Measurements from ENCODE around the gene BSG. TPM values are rescaled to one million over a fixed set of nuclear protein-coding genes. Genes with fewer than 3 reads are reported as not detected.
A peak's percentile ranks its signal among the peaks of the same experiment; 100 is the strongest.

Gene BSG
- total and polyA plus RNA-seq, 9 of the 15 experiments (the other 6 are each of a cell fraction or from before 2014, with no cell fraction given), result 4.6 to 495 (median 187) TPM

DNA sequence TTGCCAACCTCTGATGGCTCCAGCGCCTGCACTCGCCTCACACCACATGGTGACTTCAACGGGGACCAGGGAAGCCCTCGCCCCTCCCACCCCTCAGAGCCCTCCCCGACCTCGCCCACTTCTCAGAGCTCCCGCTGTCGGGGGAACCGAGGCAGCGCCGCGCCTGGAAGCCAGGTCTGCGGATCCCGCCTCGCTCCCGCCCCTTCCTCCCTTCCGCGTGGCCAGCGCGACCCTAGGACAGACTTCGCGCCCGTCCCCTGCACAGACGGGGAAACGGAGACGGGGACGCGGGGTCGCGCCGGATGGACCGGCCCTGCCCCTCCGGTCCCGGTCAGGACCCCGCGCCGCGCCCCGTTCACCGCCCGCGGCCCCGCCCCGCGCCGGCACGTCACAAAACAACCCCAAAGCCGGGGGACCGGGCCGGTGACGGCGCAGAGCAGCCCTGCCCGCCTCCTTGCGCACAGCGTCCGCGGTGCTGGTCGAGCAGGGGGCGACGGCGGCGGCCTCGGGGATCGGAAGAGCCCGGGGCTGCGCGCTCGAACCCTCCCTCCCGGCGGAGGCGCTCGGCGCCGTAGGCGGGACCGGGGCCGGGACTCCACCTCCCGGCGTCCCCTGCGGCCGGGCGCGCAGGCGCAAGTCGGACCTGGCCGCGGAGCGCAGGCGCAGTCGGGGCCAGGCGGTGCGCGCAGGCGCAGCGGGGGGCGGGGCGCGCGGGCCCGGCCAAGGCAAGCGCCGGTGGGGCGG, 41.2 kb upstream of the BSG start (continued):
- no peak for TF ChIP-seq ZNF584 (CRISPR knock-in tag; IDR thresholded peaks at IDR 0.05; ENCODE audit: low read depth)
- TF ChIP-seq, protein P1, sequence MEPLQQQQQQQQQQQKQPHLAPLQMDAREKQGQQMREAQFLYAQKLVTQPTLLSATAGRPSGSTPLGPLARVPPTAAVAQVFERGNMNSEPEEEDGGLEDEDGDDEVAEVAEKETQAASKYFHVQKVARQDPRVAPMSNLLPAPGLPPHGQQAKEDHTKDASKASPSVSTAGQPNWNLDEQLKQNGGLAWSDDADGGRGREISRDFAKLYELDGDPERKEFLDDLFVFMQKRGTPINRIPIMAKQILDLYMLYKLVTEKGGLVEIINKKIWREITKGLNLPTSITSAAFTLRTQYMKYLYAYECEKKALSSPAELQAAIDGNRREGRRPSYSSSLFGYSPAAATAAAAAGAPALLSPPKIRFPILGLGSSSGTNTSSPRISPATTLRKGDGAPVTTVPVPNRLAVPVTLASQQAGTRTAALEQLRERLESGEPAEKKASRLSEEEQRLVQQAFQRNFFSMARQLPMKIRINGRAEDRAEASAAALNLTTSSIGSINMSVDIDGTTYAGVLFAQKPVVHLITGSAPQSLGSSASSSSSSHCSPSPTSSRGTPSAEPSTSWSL (CRISPR knock-in tag; IDR thresholded peaks at IDR 0.05; ENCODE audit: borderline replicate concordance), result peak; percentile 9; the same call in 1 of the 2 replicates
- no peak for TF ChIP-seq SIRT6 (IDR thresholded peaks at IDR 0.05; ENCODE audit: low read depth, low read length)
- 0 out of 2 replicates have a peak, but pooled peaks have one; percentile 20 for TF ChIP-seq LCOR (CRISPR knock-in tag; IDR thresholded peaks at IDR 0.05)
- TF ChIP-seq, protein P2, sequence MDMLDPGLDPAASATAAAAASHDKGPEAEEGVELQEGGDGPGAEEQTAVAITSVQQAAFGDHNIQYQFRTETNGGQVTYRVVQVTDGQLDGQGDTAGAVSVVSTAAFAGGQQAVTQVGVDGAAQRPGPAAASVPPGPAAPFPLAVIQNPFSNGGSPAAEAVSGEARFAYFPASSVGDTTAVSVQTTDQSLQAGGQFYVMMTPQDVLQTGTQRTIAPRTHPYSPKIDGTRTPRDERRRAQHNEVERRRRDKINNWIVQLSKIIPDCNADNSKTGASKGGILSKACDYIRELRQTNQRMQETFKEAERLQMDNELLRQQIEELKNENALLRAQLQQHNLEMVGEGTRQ (CRISPR knock-in tag; IDR thresholded peaks at IDR 0.05), result no peak
- TF ChIP-seq GTF2F1 (IDR thresholded peaks at IDR 0.05; ENCODE audit: low read depth, low read length), result no peak
- TF ChIP-seq, protein P3, sequence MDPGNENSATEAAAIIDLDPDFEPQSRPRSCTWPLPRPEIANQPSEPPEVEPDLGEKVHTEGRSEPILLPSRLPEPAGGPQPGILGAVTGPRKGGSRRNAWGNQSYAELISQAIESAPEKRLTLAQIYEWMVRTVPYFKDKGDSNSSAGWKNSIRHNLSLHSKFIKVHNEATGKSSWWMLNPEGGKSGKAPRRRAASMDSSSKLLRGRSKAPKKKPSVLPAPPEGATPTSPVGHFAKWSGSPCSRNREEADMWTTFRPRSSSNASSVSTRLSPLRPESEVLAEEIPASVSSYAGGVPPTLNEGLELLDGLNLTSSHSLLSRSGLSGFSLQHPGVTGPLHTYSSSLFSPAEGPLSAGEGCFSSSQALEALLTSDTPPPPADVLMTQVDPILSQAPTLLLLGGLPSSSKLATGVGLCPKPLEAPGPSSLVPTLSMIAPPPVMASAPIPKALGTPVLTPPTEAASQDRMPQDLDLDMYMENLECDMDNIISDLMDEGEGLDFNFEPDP (CRISPR knock-in tag; IDR thresholded peaks at IDR 0.05), result no peak
- TF ChIP-seq ARNT (IDR thresholded peaks at IDR 0.05), result no peak
- TF ChIP-seq, protein P4, sequence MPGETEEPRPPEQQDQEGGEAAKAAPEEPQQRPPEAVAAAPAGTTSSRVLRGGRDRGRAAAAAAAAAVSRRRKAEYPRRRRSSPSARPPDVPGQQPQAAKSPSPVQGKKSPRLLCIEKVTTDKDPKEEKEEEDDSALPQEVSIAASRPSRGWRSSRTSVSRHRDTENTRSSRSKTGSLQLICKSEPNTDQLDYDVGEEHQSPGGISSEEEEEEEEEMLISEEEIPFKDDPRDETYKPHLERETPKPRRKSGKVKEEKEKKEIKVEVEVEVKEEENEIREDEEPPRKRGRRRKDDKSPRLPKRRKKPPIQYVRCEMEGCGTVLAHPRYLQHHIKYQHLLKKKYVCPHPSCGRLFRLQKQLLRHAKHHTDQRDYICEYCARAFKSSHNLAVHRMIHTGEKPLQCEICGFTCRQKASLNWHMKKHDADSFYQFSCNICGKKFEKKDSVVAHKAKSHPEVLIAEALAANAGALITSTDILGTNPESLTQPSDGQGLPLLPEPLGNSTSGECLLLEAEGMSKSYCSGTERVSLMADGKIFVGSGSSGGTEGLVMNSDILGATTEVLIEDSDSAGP (CRISPR knock-in tag; IDR thresholded peaks at IDR 0.05), result no peak
- TF ChIP-seq, protein P5, sequence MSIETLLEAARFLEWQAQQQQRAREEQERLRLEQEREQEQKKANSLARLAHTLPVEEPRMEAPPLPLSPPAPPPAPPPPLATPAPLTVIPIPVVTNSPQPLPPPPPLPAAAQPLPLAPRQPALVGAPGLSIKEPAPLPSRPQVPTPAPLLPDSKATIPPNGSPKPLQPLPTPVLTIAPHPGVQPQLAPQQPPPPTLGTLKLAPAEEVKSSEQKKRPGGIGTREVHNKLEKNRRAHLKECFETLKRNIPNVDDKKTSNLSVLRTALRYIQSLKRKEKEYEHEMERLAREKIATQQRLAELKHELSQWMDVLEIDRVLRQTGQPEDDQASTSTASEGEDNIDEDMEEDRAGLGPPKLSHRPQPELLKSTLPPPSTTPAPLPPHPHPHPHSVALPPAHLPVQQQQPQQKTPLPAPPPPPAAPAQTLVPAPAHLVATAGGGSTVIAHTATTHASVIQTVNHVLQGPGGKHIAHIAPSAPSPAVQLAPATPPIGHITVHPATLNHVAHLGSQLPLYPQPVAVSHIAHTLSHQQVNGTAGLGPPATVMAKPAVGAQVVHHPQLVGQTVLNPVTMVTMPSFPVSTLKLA (conservative IDR thresholded peaks at IDR 0.05), result peak in 1 of 2 experiments; percentile 76; a peak in 2 of 4 replicates
- no peak for TF ChIP-seq MYNN (IDR thresholded peaks at IDR 0.05)
- TF ChIP-seq MYNN (CRISPR knock-in tag; IDR thresholded peaks at IDR 0.05), result no peak
- TF ChIP-seq, protein P6, sequence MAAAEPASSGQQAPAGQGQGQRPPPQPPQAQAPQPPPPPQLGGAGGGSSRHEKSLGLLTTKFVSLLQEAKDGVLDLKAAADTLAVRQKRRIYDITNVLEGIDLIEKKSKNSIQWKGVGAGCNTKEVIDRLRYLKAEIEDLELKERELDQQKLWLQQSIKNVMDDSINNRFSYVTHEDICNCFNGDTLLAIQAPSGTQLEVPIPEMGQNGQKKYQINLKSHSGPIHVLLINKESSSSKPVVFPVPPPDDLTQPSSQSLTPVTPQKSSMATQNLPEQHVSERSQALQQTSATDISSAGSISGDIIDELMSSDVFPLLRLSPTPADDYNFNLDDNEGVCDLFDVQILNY (CRISPR knock-in tag; IDR thresholded peaks at IDR 0.05), result no peak
- TF ChIP-seq ZNF133 (CRISPR knock-in tag; IDR thresholded peaks at IDR 0.05), result no peak
- peak; percentile 11; the same call in 1 of the 2 replicates for TF ChIP-seq NR4A1 (CRISPR knock-in tag; IDR thresholded peaks at IDR 0.05)
- no peak for TF ChIP-seq NR4A1 (tag; IDR thresholded peaks at IDR 0.05)
- TF ChIP-seq C11orf30 (IDR thresholded peaks at IDR 0.05; ENCODE audit: low read depth), result no peak
- no peak for TF ChIP-seq SRSF1 (IDR thresholded peaks at IDR 0.05; ENCODE audit: low read depth, low read length)
- peak; percentile 79; the same call in 1 of the 2 replicates for TF ChIP-seq MTA3 (IDR thresholded peaks at IDR 0.05; ENCODE audit: borderline replicate concordance)
